K562 (cell line): ENCODE data around the gene ELFN2.

ENCODE experiments used
- CHAMP1 ChIP-seq: fragments of 450-650 bp; IDR thresholded peaks from 2 replicates; pipeline ENCODE4 v1.6.1; 2016; ENCODE audit warnings: mild to moderate bottlenecking
- GABPB1 ChIP-seq: sonication (generic); formaldehyde crosslinking; IDR thresholded peaks from 2 replicates; pipeline ENCODE4 v1.8.0; 2022; ENCODE audit warnings: mild to moderate bottlenecking, missing genetic modification reagents
- HNRNPL ChIP-seq: fragments of 200-400 bp; formaldehyde crosslinking; IDR thresholded peaks from 2 replicates; pipeline ENCODE4 v1.6.1; 2017; ENCODE audit warnings: low read depth, mild to moderate bottlenecking, low read length
- MYNN ChIP-seq, 2 experiments: sonication (generic); formaldehyde crosslinking in 1 of 2; IDR thresholded peaks; 2 replicates each; pipeline versions ENCODE4 v1.5.0 to v1.6.1; 2016 to 2020; ENCODE audit warnings: antibody characterized with exemption in 1 of 2, missing genetic modification reagents in 1 of 2
- PHF20 ChIP-seq: fragments of 450-650 bp; IDR thresholded peaks from 2 replicates; pipeline ENCODE4 v1.6.1; 2018; ENCODE audit not compliant: partially characterized antibody
- POLR2AphosphoS5 ChIP-seq: IDR thresholded peaks from 2 replicates; pipeline ENCODE4 v1.6.1; 2011; ENCODE audit warnings: mild to moderate bottlenecking, low read depth, low read length, moderate library complexity; ENCODE audit not compliant: control insufficient read depth, insufficient read depth
- PRMT5 ChIP-seq: sonication (generic); formaldehyde crosslinking; IDR thresholded peaks from 2 replicates; pipeline ENCODE4 v1.5.0; 2020; ENCODE audit warnings: missing genetic modification reagents
- SMARCA5 ChIP-seq: fragments of 450-650 bp; IDR thresholded peaks from 2 replicates; pipeline ENCODE4 v1.6.1; 2016
- TFE3 ChIP-seq: fragments of 450-650 bp; formaldehyde crosslinking; IDR thresholded peaks from 2 replicates; pipeline ENCODE4 v1.4.0; 2020; ENCODE audit warnings: mild to moderate bottlenecking, mixed read lengths
- ZKSCAN1 ChIP-seq: fragments of 150-350 bp; IDR thresholded peaks from 2 replicates; pipeline ENCODE4 v1.6.1; 2016; ENCODE audit warnings: low read depth, low read length
- ZNF133 ChIP-seq: fragments of 250-450 bp; sonication (Bioruptor Pico); IDR thresholded peaks from 2 replicates; pipeline ENCODE4 v1.4.0; 2020; ENCODE audit warnings: mild to moderate bottlenecking
- ZNF224 ChIP-seq: sonication (generic); formaldehyde crosslinking; IDR thresholded peaks from 2 replicates; pipeline ENCODE4 v1.8.0; 2022; ENCODE audit warnings: mild to moderate bottlenecking, missing genetic modification reagents
- TF ChIP-seq, protein P1 (sequence below), 3 experiments: IDR thresholded peaks in 2 of 3; conservative IDR thresholded peaks in 1 of 3; 2 replicates each; pipeline ENCODE4 v1.5.1; 2011 to 2012; ENCODE audit warnings: low read length in 3 of 3, mild to moderate bottlenecking in 3 of 3, control low read depth in 2 of 3, improper control_type of control experiment in 1 of 3, inconsistent platforms in 1 of 3, low read depth in 1 of 3, mixed read lengths in 1 of 3, moderate library complexity in 1 of 3; ENCODE audit not compliant: insufficient read depth in 2 of 3

- TF ChIP-seq TFE3 (CRISPR knock-in tag): no peak
- no peak for TF ChIP-seq PRMT5
- no peak for TF ChIP-seq PHF20
- no peak for TF ChIP-seq POLR2AphosphoS5
- no peak for TF ChIP-seq GABPB1 (CRISPR knock-in tag)
- TF ChIP-seq SMARCA5: no peak
- TF ChIP-seq, protein P1, sequence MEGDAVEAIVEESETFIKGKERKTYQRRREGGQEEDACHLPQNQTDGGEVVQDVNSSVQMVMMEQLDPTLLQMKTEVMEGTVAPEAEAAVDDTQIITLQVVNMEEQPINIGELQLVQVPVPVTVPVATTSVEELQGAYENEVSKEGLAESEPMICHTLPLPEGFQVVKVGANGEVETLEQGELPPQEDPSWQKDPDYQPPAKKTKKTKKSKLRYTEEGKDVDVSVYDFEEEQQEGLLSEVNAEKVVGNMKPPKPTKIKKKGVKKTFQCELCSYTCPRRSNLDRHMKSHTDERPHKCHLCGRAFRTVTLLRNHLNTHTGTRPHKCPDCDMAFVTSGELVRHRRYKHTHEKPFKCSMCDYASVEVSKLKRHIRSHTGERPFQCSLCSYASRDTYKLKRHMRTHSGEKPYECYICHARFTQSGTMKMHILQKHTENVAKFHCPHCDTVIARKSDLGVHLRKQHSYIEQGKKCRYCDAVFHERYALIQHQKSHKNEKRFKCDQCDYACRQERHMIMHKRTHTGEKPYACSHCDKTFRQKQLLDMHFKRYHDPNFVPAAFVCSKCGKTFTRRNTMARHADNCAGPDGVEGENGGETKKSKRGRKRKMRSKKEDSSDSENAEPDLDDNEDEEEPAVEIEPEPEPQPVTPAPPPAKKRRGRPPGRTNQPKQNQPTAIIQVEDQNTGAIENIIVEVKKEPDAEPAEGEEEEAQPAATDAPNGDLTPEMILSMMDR (IDR thresholded peaks at IDR 0.05 in 2 of 3, conservative IDR thresholded peaks at IDR 0.05 in 1 of 3; ENCODE audit: insufficient read depth in 2 of 3, low read depth in 1 of 3, low read length in 3 of 3): no peak
- no peak for TF ChIP-seq ZKSCAN1
- no peak for TF ChIP-seq CHAMP1
- TF ChIP-seq MYNN (IDR thresholded peaks at IDR 0.05): no peak
- TF ChIP-seq MYNN (CRISPR knock-in tag; IDR thresholded peaks at IDR 0.05): no peak
- TF ChIP-seq HNRNPL: no peak
- TF ChIP-seq ZNF224: no peak
- TF ChIP-seq ZNF133 (CRISPR knock-in tag): no peak
Observed at GRCh38 chr22:37417264-37417663, 10.0 kb downstream of the ELFN2 start.
